ENCODE results near the gene CCL14. TPM values are rescaled to one million over a fixed set of nuclear protein-coding genes. Genes with fewer than 3 reads are reported as not detected.

CCL14 gene
- total RNA-seq, 1 donor from 2014 or later: 24.2 TPM

- DNase-seq: peak; percentile 83
These were observed 1.6 kb upstream of the CCL14 start for GRCh38 chr17:35988164-35988563.

DNA sequence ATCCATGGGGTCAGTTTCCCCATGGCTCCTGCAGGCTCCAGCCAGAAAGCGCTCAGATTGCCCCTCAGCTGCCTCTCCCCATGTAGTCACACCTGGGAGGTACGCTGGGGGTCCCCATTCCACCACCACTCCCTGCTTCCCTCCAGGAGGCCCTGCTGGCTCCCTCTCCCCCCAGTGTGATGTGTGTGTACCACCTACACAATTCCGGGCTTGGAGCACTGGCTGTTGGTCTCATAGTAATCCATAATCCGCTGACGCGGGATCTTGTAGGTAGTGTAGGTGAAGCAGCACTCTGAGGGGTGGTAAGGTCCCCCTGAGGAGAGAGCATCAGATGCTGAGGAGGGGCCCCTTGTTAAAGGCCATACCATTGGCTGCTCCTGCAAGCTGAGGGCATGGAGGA, 2.4 kb downstream of the CCL14 start:
- DNase-seq: no peak

- DNase-seq: no peak
These were observed 3.9 kb downstream of the CCL14 start for GRCh38 chr17:35982409-35983191.

DNA sequence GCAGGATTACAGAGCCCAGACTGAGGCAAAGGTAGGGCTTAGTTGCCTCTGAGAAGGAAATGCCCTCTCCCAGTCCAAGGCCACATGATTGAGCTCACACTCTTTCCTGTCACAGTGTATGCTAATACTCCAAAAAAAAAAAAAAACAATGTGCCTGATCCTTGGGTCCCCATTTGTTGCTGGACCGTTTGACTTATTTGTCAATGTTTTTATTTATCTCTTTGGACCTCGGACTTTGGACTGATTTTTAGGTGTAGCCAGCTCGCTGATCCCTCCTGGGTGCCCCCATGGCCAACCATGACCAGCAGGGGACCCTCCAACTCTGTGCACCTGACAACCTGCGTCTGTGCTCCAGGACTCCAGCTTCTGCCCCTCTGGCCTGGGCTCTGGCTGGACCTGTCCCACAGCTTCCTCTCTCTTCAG, 4.6 kb downstream of the CCL14 start:
- no peak for DNase-seq

DNA sequence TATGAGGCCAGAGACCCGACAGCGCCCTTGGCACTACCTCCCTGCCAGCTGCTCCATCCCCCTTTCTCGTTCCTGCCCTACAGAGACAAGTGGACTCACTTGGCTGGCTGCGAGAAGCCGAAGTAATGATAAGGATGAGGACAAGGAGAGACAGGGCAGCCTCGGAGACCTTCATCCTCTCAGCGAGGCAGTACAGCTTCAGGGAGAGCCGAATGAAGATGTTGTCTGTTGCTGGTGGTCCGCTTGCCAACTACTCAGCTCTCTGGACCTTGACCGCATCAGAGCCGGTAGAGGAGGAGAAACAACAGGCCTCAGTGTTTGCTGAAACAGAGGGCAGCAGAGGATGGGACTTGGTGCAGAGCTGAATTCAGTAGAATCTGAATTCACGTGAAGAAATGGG, 5.3 kb downstream of the CCL14 start, which contains the start of gene CCL16:
Gene CCL16, minus strand, starts transcription at position 252 of the 400 bp plus-strand sequence. Its CDS starts 77 bp downstream, at position 175.
- DNase-seq: no peak

- DNase-seq: peak; percentile 33
These were observed 8.2 kb downstream of the CCL14 start for GRCh38 chr17:35978346-35978745.

- DNase-seq: no peak
These were observed 9.0 kb downstream of the CCL14 start for GRCh38 chr17:35977509-35977908.

- DNase-seq: peak; percentile 50
These were observed 12.9 kb downstream of the CCL14 start for GRCh38 chr17:35973333-35974260.

DNA sequence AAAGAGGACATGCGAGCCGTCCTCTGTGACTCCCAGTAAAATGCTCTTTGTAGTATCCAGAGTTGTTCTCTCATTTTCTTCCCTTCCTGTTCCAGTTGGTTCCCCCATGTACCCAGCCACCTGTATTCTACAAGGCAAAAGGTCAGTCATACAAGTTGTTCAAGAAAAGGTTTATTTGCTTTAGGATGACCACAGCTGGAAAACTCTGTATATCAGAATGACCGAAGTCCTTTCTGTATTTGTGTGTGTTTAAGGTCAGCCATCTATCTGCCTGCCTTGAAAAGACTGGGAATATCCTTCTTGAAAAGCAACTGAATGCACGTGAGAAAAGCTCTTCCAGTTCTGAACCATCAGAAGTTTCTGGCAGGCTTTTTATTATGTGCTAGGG, 13.6 kb downstream of the CCL14 start:
- DNase-seq: no peak

DNA sequence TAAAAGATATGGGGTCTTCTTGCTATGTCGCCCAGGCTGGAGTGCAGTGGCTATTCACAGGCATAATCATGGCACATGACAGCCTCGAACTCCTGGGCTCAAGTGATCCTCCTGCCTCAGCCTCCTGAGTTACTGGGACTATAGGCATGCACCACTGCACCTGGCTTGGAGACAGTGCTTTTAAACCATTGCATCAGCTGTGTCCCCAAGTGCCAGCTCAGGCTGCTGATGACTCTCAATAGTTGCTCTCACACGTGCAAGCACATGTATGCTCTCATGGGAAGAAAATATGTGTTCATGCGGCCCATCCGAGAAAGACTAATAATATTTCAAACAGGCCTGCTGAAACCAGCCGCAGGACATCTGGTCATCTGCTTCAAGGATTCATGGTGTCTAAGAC, 14.0 kb downstream of the CCL14 start:
- no peak for DNase-seq

DNA sequence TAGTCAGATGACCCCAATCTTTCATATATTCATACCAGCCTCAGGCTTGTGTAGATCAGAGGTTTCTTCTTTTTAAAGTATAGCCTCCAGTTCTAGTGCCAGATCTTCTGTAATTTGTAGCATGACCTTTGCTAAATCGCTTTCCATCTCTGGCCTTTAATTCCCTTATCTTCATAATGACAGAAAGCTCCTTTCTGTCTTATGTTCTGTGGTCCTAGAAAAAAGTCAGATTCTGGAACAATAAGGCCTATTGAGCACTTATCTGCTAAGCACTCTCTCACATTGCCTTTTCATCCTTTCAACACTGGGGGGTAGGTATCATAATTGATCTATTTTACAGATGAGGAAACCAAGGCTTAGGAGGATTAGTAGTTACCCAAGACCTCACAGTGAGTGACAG, 14.5 kb downstream of the CCL14 start:
- DNase-seq: no peak

GRCh38 chr17:35969558-35970380, 16.8 kb downstream of the CCL14 start:
- DNase-seq: peak; percentile 92

- DNase-seq: no peak
These were observed 17.9 kb downstream of the CCL14 start for GRCh38 chr17:35968520-35969054.

DNA sequence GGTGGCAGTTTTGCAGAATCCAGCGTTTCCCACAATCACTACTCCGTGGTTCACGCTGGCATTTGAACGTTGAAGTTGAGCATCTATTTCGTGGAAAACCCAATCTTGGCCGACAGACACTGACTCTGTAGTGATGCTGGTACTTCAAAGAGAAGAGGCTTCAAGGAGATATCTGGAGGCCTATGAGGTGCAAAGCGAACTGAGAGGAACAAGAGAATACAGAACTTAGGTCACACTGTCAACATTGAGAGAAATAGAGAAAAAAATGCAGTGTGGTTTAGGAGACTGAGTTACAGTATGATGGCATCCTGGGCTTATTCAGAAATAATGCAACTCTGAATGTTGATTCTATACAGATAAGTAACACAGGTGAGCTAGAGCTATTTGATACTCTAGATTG, 21.3 kb downstream of the CCL14 start:
- no peak for DNase-seq

DNA sequence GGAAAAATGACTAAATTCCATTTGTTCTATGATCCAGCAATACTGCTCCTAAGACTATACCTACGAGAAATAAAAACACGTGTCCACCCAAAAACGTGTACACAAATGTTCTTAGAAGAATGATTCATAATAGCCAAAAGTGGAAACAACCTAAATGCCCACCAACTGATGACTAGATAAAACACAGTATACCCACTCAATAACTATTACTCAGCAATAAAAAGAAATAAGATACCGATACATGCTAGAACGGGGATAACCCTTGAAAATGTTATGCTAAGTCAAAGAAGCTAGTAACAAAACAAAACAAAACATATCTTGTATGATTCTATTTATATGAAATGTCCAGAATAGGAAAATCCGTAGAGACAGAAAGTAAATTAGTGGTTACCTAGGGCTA, 22.9 kb downstream of the CCL14 start:
- DNase-seq: no peak

GRCh38 chr17:35953720-35954119, 32.8 kb downstream of the CCL14 start:
- DNase-seq: no peak

DNA sequence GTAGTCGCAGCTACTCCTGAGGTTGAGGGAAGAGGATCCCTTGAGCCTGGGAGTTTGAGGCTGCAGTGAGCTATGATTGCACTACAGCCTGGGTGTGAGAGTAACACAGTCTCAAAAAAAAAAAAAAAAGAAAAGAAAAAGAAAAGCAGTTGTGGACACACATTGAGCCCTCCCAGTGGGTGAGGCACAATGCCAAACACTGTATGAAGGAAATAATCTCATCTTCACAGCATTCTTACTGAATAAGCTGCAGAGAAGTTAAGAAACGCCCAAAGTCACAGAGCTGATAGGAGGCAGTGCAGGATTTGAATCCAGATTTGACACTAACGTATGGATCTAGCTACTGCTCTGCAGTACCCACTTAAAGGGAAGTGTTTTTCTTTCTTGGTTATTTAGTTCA, 37.1 kb downstream of the CCL14 start:
- DNase-seq: no peak

- no peak for DNase-seq
These were observed 38.4 kb downstream of the CCL14 start for GRCh38 chr17:35948092-35948491.

DNA sequence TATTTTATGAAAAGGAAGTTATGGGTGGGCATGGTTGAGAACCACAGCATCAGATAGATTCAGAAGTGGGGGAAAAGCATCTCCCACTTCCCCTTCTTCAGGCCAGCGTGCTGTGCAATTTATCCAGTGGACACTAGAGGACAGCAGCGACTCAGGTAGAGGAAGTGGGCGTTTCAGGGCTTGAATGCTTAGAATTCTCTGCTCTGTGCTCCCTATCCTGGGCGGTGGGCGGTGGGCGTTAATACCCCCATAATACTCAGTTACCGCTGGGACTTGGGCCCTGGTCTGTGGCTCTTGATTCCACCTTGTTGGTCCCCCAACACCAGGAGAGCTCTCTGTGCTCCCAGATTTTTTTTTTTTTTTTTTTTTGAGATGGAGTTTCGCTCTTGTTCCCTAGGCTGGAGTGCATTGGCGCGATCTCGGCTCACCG, 39.4 kb downstream of the CCL14 start:
- peak; percentile 70 for DNase-seq

GRCh38 chr17:35944151-35944550, 42.4 kb downstream of the CCL14 start:
- DNase-seq: no peak

- DNase-seq: no peak
These were observed 43.0 kb downstream of the CCL14 start, which contains the start of gene LYZL6 for GRCh38 chr17:35943537-35943936. Gene LYZL6 (minus strand): TSS chr17:35943713. CDS start chr17:35939356, 4,357 bp downstream.

- DNase-seq: no peak
These were observed 43.8 kb downstream of the CCL14 start for GRCh38 chr17:35942588-35943186.
